DOHH2 (cell line): ENCODE results near the gene GNB4.

Source experiments
- CTCF ChIP-seq: fragments of 200-600 bp; sonication (generic); IDR thresholded peaks from one replicate; pipeline ENCODE4 v1.5.1; 2014; ENCODE audit warnings: antibody characterized with exemption, mild to moderate bottlenecking, low read depth, low read length; ENCODE audit not compliant: poor library complexity, severe bottlenecking
- EZH2phosphoT487 ChIP-seq: fragments of 200-600 bp; sonication (generic); IDR thresholded peaks from 2 replicates; pipeline ENCODE4 v1.6.1; 2017; ENCODE audit warnings: borderline replicate concordance, mild to moderate bottlenecking, antibody characterized with exemption, low read length, moderate library complexity, mixed read lengths

DNA sequence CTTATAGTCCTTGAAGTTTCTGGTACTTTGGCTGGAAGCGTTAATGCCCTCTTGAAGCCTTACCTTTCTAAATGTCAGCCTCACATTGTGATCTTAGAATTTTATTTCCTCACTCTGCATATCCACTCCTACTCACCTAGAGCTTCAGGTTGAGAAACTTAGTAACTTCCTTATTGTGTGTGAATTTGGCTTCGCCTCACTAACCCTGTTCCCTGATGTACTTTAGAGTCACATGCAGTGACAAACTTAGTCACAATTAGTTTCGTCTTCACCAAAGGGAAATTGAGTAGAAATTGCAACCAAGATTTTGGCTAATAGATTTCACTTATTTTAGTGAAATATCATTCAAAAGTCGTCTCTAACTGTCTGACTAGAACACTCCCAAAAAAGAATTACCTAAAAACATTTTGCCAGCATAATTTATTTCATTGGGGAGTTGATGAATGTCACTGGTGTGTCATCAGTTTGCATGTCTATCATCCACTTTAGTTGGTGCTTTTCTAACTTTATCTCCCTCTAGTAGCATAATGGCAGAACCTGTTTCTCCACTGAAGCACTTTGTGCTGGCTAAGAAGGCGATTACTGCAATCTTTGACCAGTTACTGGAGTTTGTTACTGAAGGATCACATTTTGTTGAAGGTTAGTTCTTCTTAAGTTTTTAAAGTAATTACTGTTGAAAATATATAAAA lies 102.8 kb downstream of the GNB4 start:
- TF ChIP-seq CTCF (no peak), EZH2phosphoT487 (no peak)
